ENCODE results near the gene LRRC9. TPM values are rescaled to one million over a fixed set of nuclear protein-coding genes. Genes with fewer than 3 reads are reported as not detected.

The LRRC9 gene
- total and polyA plus RNA-seq, 8 donors: 0.09 to 0.31 (median 0.19) TPM; not detected in 5

DNA sequence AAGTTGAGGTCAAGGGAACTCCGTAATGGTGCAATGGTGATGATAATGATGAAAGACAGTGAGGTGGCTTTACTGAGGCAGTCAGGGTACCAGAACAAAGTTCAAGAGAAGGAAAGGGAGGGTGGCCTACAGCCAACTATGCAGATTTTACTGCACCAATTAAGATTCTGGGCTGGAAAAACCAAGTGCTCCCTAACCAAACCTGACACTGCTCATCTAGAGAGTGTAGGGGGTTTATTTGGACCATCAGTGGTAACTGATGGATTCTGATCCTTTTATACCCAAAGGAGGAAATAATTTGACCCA is 387 bp downstream of the LRRC9 start:
- no peak for ATAC-seq
- no peaks in the 10 kb centered on the region for H3K9me3 ChIP-seq
- peak overlapping the region in 2 of 4 donors; percentile 40 to 53 for H3K4me3 ChIP-seq
- H3K36me3 ChIP-seq: no peaks in the 10 kb centered on the region
- 62 to 65% methylated on average over 1 of the region's 1 CpG for WGBS, 2 donors
- TF ChIP-seq, protein P1, sequence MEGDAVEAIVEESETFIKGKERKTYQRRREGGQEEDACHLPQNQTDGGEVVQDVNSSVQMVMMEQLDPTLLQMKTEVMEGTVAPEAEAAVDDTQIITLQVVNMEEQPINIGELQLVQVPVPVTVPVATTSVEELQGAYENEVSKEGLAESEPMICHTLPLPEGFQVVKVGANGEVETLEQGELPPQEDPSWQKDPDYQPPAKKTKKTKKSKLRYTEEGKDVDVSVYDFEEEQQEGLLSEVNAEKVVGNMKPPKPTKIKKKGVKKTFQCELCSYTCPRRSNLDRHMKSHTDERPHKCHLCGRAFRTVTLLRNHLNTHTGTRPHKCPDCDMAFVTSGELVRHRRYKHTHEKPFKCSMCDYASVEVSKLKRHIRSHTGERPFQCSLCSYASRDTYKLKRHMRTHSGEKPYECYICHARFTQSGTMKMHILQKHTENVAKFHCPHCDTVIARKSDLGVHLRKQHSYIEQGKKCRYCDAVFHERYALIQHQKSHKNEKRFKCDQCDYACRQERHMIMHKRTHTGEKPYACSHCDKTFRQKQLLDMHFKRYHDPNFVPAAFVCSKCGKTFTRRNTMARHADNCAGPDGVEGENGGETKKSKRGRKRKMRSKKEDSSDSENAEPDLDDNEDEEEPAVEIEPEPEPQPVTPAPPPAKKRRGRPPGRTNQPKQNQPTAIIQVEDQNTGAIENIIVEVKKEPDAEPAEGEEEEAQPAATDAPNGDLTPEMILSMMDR (IDR thresholded peaks at IDR 0.05): no peak
- FAIRE-seq: no peak
- peaks cover 0 to 11% (median 1%) of the 10 kb centered on the region in 4 donors for H3K27me3 ChIP-seq
- no peak overlapping the region for H3K27ac ChIP-seq
- no peaks in the 10 kb centered on the region for H3K4me1 ChIP-seq
- DNase-seq: no peak
- intact Hi-C loops (cut with DNase I): no loop called here

DNA sequence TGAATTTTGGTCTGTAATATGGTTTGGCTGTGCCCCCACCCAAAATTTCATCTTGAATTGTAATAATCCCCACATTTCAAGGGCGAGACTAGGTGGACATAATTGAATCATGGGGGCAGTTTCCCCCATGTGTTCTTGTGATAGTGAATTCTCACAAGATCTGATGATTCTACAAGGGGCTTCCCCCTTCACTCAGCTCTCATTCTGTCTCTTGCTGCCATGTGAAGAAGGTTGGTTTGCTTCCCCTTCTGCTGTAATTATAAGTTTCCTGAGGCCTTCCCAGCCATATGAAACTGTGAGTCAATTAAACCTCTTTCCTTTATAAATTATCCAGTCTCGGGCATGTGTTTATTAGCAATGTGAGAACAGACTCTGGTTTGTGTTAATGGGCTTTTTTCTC is 5.9 kb downstream of the LRRC9 start:
- intact Hi-C loops (cut with DNase I): no loop called here
- ATAC-seq: no peak
- H3K27ac ChIP-seq: no peak overlapping the region
- H3K9me3 ChIP-seq: no peaks in the 10 kb centered on the region
- H3K4me3 ChIP-seq: no peak overlapping the region
- FAIRE-seq: no peak
- H3K36me3 ChIP-seq: no peaks in the 10 kb centered on the region
- TF ChIP-seq, protein P1 (IDR thresholded peaks at IDR 0.05): no peak
- no peaks in the 10 kb centered on the region for H3K4me1 ChIP-seq
- no peak for DNase-seq
- 75 to 78% methylated on average over 2 of the region's 2 CpGs for WGBS, 2 donors
- no peaks in the 10 kb centered on the region for H3K27me3 ChIP-seq

DNA sequence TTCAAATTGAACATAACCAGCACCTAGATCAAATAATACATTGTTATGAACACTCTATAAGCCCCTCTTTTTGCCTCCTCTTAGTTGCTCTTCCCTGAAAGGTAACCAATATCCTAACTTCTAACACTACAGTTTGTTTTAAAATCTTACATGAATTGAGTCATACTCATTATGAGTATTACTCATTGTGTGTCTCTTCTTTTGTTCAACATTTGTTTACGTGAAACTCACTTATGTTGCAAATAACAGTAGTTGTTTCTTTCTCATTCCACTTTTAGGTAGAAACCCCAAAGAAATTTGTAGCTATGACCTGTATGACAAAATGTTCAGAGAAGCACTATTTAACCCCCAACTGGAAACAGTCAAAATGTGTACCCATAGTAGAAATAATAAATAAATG is 6.6 kb downstream of the LRRC9 start:
- whole genome bisulfite sequencing, 2 donors: 83 to 90% methylated on average over 1 of the region's 1 CpG
- no peaks in the 10 kb centered on the region for H3K4me1 ChIP-seq
- H3K36me3 ChIP-seq: no peaks in the 10 kb centered on the region
- DNase-seq (no peak), FAIRE-seq (no peak), ATAC-seq (no peak)
- no peak overlapping the region for H3K4me3 ChIP-seq
- TF ChIP-seq, protein P1 (IDR thresholded peaks at IDR 0.05): no peak
- H3K9me3 ChIP-seq: no peaks in the 10 kb centered on the region
- intact Hi-C loops (cut with DNase I): no loop called here
- H3K27me3 ChIP-seq: no peaks in the 10 kb centered on the region
- no peak overlapping the region for H3K27ac ChIP-seq

DNA sequence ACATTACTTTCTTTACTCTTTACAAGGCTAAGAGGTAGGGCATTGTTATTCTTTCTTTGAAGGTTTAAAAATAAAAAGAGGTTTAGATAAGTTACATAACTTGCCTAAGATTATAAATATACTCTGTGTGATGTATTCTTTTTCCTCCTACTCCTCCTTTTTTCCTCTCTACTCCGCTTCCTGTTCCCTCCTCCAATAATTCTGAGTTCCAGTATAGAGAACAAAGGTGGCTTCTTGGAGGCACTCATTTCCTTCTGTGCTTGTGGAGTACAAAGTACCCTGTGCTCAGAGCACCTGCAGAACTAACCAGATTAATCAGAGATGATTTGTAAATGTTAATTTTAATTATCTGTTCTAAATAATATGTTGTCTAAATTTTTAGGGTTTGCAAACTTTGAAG is 11.3 kb downstream of the LRRC9 start:
- 83 to 92% methylated on average over 1 of the region's 1 CpG for WGBS, 2 donors
- no peak overlapping the region for H3K27ac ChIP-seq
- FAIRE-seq: no peak
- no peak overlapping the region for H3K4me3 ChIP-seq
- no peak for ATAC-seq
- no peaks in the 10 kb centered on the region for H3K27me3 ChIP-seq
- TF ChIP-seq, protein P1 (IDR thresholded peaks at IDR 0.05): no peak
- no peaks in the 10 kb centered on the region for H3K36me3 ChIP-seq
- H3K9me3 ChIP-seq: no peaks in the 10 kb centered on the region
- H3K4me1 ChIP-seq: no peaks in the 10 kb centered on the region
- intact Hi-C loops (cut with DNase I): no loop called here
- no peak for DNase-seq

DNA sequence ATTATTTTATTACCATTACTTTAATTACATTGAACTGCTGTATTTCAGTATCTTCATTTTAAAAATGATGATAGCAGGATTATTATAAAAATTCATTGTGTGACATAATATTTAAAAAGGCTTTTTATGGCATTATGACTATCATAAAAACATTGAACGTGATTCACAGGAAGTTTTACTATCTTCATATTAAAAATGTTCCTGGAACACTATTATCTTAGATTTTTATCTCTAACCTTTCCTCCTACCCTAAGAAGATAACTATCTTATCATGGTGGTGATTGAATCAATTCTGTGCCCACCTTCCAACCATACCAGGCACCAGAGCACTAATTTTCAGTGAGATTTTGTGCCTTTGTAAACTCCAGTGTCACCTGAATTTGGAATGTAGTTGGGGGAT is 16.2 kb downstream of the LRRC9 start:
- no peak for FAIRE-seq
- TF ChIP-seq, protein P1 (IDR thresholded peaks at IDR 0.05): no peak
- ATAC-seq: no peak

More for the DNA sequence above, 16.2 kb downstream of the LRRC9 start:
- no peaks in the 10 kb centered on the region for H3K27me3 ChIP-seq
- H3K27ac ChIP-seq: no peak overlapping the region
- H3K4me1 ChIP-seq: no peaks in the 10 kb centered on the region
- no peak for DNase-seq
- WGBS, 2 donors: 49 to 70% methylated on average over 1 of the region's 1 CpG
- intact Hi-C loops (cut with DNase I): no loop called here
- H3K9me3 ChIP-seq: no peaks in the 10 kb centered on the region
- H3K36me3 ChIP-seq: no peaks in the 10 kb centered on the region
- no peak overlapping the region for H3K4me3 ChIP-seq

All from pancreas (tissue), 10 donors.